ENCODE data around the gene ETNPPL. TPM values are rescaled to one million over a fixed set of nuclear protein-coding genes. Genes with fewer than 3 reads are reported as not detected.

The ETNPPL gene
- total RNA-seq, 1 experiment from 2014 or later = 0.66 TPM

GRCh38 chr4:108799306-108799705, 36.5 kb upstream of the ETNPPL start (continued):
- TF ChIP-seq ZNF512 (CRISPR knock-in tag; IDR thresholded peaks at IDR 0.05; ENCODE audit: borderline replicate concordance) (no peak), GABPB1 (CRISPR knock-in tag; IDR thresholded peaks at IDR 0.05) (no peak)
- TF ChIP-seq, protein P1, sequence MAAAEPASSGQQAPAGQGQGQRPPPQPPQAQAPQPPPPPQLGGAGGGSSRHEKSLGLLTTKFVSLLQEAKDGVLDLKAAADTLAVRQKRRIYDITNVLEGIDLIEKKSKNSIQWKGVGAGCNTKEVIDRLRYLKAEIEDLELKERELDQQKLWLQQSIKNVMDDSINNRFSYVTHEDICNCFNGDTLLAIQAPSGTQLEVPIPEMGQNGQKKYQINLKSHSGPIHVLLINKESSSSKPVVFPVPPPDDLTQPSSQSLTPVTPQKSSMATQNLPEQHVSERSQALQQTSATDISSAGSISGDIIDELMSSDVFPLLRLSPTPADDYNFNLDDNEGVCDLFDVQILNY (CRISPR knock-in tag; IDR thresholded peaks at IDR 0.05) = no peak

- ChIA-PET CTCF (no interaction called here), POLR2A (no interaction called here)
- H3K9me3 Mint-ChIP-seq = no peaks in the 10 kb centered on the region
- H3K27ac Mint-ChIP-seq = no peak overlapping the region
- no peak for ATAC-seq
- TF ChIP-seq TCF7 (CRISPR knock-in tag; IDR thresholded peaks at IDR 0.05; ENCODE audit: low read depth) (no peak), ZNF219 (CRISPR knock-in tag; IDR thresholded peaks at IDR 0.05; ENCODE audit: borderline replicate concordance) (no peak), NR2C2 (CRISPR knock-in tag; IDR thresholded peaks at IDR 0.05) (no peak), ZNF416 (CRISPR knock-in tag; IDR thresholded peaks at IDR 0.05) (no peak), GRHL2 (CRISPR knock-in tag; IDR thresholded peaks at IDR 0.05; ENCODE audit: insufficient replicate concordance, severe bottlenecking) (no peak), RORB (CRISPR knock-in tag; IDR thresholded peaks at IDR 0.05) (no peak), CREB1 (CRISPR knock-in tag; IDR thresholded peaks at IDR 0.05) (no peak), SP1 (CRISPR knock-in tag; conservative IDR thresholded peaks at IDR 0.05) (no peak), GABPB1 (CRISPR knock-in tag; IDR thresholded peaks at IDR 0.05) (no peak), CTCF (IDR thresholded peaks at IDR 0.05) (no peak), TEAD4 (CRISPR knock-in tag; IDR thresholded peaks at IDR 0.05) (no peak)
- TF ChIP-seq, protein P2, sequence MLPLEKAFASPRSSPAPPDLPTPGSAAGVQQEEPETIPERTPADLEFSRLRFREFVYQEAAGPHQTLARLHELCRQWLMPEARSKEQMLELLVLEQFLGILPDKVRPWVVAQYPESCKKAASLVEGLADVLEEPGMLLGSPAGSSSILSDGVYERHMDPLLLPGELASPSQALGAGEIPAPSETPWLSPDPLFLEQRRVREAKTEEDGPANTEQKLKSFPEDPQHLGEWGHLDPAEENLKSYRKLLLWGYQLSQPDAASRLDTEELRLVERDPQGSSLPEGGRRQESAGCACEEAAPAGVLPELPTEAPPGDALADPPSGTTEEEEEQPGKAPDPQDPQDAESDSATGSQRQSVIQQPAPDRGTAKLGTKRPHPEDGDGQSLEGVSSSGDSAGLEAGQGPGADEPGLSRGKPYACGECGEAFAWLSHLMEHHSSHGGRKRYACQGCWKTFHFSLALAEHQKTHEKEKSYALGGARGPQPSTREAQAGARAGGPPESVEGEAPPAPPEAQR (CRISPR knock-in tag; IDR thresholded peaks at IDR 0.05) = no peak
- TF ChIP-seq, protein P3, sequence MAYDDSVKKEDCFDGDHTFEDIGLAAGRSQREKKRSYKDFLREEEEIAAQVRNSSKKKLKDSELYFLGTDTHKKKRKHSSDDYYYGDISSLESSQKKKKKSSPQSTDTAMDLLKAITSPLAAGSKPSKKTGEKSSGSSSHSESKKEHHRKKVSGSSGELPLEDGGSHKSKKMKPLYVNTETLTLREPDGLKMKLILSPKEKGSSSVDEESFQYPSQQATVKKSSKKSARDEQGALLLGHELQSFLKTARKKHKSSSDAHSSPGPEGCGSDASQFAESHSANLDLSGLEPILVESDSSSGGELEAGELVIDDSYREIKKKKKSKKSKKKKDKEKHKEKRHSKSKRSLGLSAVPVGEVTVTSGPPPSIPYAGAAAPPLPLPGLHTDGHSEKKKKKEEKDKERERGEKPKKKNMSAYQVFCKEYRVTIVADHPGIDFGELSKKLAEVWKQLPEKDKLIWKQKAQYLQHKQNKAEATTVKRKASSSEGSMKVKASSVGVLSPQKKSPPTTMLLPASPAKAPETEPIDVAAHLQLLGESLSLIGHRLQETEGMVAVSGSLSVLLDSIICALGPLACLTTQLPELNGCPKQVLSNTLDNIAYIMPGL (CRISPR knock-in tag; IDR thresholded peaks at IDR 0.05) = no peak
- TF ChIP-seq, protein P4, sequence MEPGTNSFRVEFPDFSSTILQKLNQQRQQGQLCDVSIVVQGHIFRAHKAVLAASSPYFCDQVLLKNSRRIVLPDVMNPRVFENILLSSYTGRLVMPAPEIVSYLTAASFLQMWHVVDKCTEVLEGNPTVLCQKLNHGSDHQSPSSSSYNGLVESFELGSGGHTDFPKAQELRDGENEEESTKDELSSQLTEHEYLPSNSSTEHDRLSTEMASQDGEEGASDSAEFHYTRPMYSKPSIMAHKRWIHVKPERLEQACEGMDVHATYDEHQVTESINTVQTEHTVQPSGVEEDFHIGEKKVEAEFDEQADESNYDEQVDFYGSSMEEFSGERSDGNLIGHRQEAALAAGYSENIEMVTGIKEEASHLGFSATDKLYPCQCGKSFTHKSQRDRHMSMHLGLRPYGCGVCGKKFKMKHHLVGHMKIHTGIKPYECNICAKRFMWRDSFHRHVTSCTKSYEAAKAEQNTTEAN (CRISPR knock-in tag; IDR thresholded peaks at IDR 0.05) = no peak
- TF ChIP-seq, protein P5, sequence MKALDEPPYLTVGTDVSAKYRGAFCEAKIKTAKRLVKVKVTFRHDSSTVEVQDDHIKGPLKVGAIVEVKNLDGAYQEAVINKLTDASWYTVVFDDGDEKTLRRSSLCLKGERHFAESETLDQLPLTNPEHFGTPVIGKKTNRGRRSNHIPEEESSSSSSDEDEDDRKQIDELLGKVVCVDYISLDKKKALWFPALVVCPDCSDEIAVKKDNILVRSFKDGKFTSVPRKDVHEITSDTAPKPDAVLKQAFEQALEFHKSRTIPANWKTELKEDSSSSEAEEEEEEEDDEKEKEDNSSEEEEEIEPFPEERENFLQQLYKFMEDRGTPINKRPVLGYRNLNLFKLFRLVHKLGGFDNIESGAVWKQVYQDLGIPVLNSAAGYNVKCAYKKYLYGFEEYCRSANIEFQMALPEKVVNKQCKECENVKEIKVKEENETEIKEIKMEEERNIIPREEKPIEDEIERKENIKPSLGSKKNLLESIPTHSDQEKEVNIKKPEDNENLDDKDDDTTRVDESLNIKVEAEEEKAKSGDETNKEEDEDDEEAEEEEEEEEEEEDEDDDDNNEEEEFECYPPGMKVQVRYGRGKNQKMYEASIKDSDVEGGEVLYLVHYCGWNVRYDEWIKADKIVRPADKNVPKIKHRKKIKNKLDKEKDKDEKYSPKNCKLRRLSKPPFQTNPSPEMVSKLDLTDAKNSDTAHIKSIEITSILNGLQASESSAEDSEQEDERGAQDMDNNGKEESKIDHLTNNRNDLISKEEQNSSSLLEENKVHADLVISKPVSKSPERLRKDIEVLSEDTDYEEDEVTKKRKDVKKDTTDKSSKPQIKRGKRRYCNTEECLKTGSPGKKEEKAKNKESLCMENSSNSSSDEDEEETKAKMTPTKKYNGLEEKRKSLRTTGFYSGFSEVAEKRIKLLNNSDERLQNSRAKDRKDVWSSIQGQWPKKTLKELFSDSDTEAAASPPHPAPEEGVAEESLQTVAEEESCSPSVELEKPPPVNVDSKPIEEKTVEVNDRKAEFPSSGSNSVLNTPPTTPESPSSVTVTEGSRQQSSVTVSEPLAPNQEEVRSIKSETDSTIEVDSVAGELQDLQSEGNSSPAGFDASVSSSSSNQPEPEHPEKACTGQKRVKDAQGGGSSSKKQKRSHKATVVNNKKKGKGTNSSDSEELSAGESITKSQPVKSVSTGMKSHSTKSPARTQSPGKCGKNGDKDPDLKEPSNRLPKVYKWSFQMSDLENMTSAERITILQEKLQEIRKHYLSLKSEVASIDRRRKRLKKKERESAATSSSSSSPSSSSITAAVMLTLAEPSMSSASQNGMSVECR (CRISPR knock-in tag; IDR thresholded peaks at IDR 0.05; ENCODE audit: borderline replicate concordance) = no peak
- no peaks in the 10 kb centered on the region for H3K4me1 Mint-ChIP-seq
- no peak for DNase-seq (ENCODE audit: low spot score)
- H3K36me3 Mint-ChIP-seq = no peaks in the 10 kb centered on the region
- no peaks in the 10 kb centered on the region for H3K27me3 Mint-ChIP-seq (ENCODE audit: low read depth)
- no peak overlapping the region for H3K4me3 Mint-ChIP-seq
Measured at GRCh38 chr4:108796173-108796572, 33.3 kb upstream of the ETNPPL start.
